Adipocyte (in vitro differentiated cells): ENCODE results near the gene COL2A1.
"Not testable (repeated sequence)": the region's sequence is repeated elsewhere in the genome, so short reads cannot be mapped to it uniquely, and the experiment has no call there.

ENCODE experiments used
- DNase-seq: peaks from one replicate; pipeline ENCODE4 v3.0.0-alpha.2; 2015; ENCODE audit warnings: low read depth
- H3K27me3 ChIP-seq: replicated peaks from 2 replicates; pipeline ENCODE4 v1.7.0; 2013; ENCODE audit warnings: mild to moderate bottlenecking, low read length, moderate library complexity; ENCODE audit not compliant: control insufficient read depth, insufficient read depth
- H3K36me3 ChIP-seq: 2 replicates; pipeline ENCODE4 v1.7.0; 2013; ENCODE audit warnings: low read length, mild to moderate bottlenecking, moderate library complexity; ENCODE audit not compliant: control insufficient read depth, insufficient read depth, severe bottlenecking
- H3K4me1 ChIP-seq: 2 replicates; pipeline ENCODE4 v1.7.0; 2013; ENCODE audit warnings: mild to moderate bottlenecking, low read length, moderate library complexity; ENCODE audit not compliant: control insufficient read depth, insufficient read depth
- H3K4me3 ChIP-seq: 2 replicates; pipeline ENCODE4 v1.7.0; 2013; ENCODE audit warnings: mild to moderate bottlenecking, low read length, moderate library complexity
- H3K9ac ChIP-seq: 2 replicates; pipeline ENCODE4 v1.7.0; 2013; ENCODE audit warnings: mild to moderate bottlenecking, low read length, moderate library complexity
- H3K9me3 ChIP-seq: 2 replicates; pipeline ENCODE4 v1.7.0; 2013; ENCODE audit warnings: mild to moderate bottlenecking, low read length, moderate library complexity; ENCODE audit not compliant: control insufficient read depth

COL2A1 gene

DNA sequence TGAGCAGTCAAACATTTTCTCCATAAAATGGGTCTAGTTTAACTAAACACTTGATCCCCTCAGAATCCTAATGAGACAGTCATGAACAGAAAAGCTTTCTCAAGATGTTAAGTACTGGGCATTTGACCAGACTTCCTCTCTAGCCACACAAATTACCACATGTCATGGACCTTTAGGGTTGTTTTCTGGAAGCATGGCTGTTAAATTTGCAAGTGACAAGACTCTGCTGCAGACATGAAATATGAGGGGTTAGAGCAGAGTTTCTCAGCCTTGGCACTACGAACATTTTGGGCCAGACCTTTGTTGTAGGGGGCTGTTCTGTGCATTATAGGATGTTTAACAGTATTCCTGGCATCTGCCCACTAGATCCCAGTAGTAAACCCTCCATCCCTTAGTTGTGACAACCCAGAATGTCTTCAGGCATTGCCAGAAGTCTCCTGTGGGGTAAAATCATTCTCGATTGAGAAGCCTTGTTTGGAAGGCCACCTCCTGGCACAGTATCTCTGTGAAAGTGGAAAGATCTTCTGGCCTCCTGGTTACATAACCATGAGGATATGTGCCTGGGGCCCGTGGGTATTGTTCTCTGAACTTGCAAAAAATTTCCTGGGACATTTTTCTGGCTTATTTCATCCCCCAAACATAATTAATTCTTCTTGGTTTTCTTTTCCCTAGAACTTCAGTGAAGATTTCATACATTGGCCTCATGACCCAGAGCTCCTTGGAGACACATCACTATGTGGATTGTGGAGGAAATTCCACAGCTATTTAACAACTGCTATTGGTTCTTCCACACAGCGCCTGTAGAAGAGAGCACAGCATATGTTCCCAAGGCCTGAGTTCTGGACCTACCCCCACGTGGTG, 36.6 kb downstream of the COL2A1 start:
- peak; percentile 53 for DNase-seq
- Histone ChIP-seq H3K9ac (no peak overlapping the region), H3K4me3 (no peak overlapping the region), H3K4me1 (peaks cover 33% of the 10 kb centered on the region), H3K9me3 (no peaks in the 10 kb centered on the region), H3K27me3 (no peaks in the 10 kb centered on the region), H3K36me3 (no peaks in the 10 kb centered on the region)

DNA sequence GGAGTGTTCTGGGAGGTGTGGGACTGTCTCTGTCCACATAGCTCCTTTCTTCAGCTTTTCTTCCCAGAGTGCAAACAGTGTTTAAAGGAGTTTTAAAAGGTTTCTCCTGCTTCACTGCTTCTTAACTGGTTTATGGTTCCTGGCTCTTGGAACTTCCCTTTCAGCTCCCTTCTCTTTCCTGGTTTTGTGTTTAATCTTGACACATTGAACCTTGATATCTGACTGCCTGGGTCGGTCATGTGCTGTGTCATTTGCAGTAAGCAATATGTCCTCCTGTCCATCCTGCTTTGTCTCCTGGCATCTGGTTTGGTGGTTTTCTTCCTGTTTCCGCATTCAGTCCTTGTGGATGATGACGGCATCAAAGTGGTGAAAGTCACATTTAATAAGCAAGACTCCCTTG, 38.7 kb downstream of the COL2A1 start:
- Histone ChIP-seq H3K9me3 (no peaks in the 10 kb centered on the region), H3K27me3 (peaks cover 2% of the 10 kb centered on the region), H3K9ac (no peak overlapping the region), H3K36me3 (no peaks in the 10 kb centered on the region), H3K4me3 (no peak overlapping the region), H3K4me1 (peaks cover 33% of the 10 kb centered on the region)
- no peak for DNase-seq

DNA sequence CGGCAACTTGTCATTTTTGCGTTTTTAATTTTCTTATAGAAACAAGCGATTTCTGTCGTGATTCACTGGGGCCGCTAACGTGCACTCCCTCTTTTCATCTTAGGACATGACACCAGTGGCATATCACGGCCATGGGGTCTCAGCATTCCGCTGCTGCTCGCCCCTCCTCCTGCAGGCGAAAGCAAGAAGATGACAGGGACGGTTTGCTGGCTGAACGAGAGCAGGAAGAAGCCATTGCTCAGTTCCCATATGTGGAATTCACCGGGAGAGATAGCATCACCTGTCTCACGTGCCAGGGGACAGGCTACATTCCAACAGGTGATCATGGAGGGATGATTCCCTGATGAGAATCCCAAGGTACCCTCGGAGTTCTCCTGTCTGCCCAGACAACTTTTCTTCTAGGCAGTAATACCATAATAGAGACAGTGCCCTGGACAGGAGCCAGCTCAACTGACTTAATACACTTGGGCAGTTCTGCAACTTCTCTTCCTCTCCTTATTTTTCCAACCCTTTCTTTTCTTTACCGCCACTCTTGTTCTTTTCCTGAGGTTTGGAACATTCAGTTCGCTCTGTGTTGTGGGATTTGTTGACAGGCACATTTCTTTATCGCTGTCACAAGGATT, 40.1 kb downstream of the COL2A1 start:
- Histone ChIP-seq H3K27me3 (peaks cover 14% of the 10 kb centered on the region), H3K36me3 (no peaks in the 10 kb centered on the region), H3K9ac (peak overlapping the region; percentile 79), H3K4me3 (peak overlapping the region; percentile 94), H3K9me3 (no peaks in the 10 kb centered on the region), H3K4me1 (peaks cover 33% of the 10 kb centered on the region)
- DNase-seq: no peak

- H3K36me3 ChIP-seq: no peaks in the 10 kb centered on the region
- DNase-seq: peak; percentile 97
- H3K27me3 ChIP-seq: peaks cover 14% of the 10 kb centered on the region
- peak within 1 kb of the TSS; percentile 94 for H3K4me3 ChIP-seq
- peaks cover 29% of the 10 kb centered on the region for H3K4me1 ChIP-seq
- peak within 1 kb of the TSS; percentile 79 for H3K9ac ChIP-seq
- no peaks in the 10 kb centered on the region for H3K9me3 ChIP-seq
These were observed 40.8 kb downstream of the COL2A1 start, which contains the start of gene TMEM106C for GRCh38 chr12:47963340-47964040. TSS of gene TMEM106C (plus strand) at chr12:47963596. CDS start at chr12:47964237, 641 bp downstream.

DNA sequence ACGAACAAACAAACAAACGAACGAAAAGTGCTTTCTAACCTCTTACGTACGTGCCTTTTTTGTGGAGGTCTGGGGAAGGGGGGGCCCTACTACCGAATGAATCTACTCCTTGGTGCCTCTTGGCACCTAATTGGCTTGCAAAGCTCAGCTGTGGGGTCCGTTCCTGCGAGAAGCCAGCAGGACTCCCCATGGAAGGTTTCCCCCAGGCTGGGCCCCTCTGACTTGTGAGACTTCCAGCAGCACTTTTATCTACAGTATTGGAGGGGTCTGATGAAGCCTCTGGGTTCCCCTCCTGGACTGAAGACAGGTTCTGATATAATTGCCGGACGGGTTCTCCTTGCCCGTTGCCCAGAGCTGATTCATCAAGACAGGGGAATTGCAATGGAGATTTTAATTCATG, 42.1 kb downstream of the COL2A1 start:
- H3K4me3 ChIP-seq: no peak overlapping the region
- H3K27me3 ChIP-seq: peaks cover 14% of the 10 kb centered on the region
- peaks cover 16% of the 10 kb centered on the region for H3K4me1 ChIP-seq
- peaks cover 7% of the 10 kb centered on the region for H3K9me3 ChIP-seq
- no peaks in the 10 kb centered on the region for H3K36me3 ChIP-seq
- DNase-seq: no peak
- H3K9ac ChIP-seq: no peak overlapping the region

DNA sequence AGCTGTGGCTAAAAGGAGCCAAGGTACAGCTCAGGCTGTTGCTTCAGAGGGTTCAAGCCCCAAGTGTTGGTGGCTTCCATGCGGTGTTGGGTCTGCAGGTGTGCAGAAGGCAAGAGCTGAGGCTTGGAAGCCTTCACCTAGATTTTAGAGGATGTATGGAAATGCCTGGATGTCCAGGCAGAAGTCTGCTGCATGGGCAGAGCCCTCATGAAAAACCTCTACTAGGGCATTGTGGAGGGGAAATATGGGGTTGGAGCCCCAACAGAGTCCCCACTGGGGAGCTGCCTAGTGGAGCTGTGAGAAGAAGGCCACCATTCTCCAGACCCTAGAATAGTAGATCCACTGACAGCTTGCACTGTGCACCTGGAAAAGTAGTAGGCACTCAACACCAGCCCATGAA, 46.6 kb downstream of the COL2A1 start:
- not testable (repeated sequence) for H3K9ac ChIP-seq, H3K36me3 ChIP-seq, H3K4me1 ChIP-seq, H3K4me3 ChIP-seq, DNase-seq, H3K9me3 ChIP-seq
- H3K27me3 ChIP-seq: peaks cover 28% of the 10 kb centered on the region

DNA sequence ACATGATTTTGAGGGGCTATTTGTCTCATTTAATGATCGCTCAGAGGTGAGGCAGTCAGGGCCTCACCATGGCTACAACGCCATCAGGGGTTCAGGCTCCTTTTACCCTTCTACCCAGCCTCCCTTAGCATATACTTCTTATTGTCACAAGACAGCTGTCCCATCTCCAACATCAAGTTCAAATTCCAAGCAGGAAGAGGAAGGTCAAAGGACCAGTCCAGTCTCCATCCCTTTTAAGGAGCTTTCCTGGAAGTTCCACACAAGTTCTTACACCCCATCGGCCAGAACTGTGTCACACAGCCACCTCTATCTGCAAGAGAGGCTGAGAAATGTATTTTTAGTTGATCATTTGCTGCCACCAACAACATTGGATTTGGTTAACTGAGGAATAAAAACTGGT, 49.2 kb downstream of the COL2A1 start:
- H3K9me3 ChIP-seq: peaks cover 7% of the 10 kb centered on the region
- no peak overlapping the region for H3K4me3 ChIP-seq
- no peaks in the 10 kb centered on the region for H3K4me1 ChIP-seq
- H3K9ac ChIP-seq: no peak overlapping the region
- peaks cover 28% of the 10 kb centered on the region for H3K27me3 ChIP-seq
- DNase-seq: no peak
- H3K36me3 ChIP-seq: no peaks in the 10 kb centered on the region

DNA sequence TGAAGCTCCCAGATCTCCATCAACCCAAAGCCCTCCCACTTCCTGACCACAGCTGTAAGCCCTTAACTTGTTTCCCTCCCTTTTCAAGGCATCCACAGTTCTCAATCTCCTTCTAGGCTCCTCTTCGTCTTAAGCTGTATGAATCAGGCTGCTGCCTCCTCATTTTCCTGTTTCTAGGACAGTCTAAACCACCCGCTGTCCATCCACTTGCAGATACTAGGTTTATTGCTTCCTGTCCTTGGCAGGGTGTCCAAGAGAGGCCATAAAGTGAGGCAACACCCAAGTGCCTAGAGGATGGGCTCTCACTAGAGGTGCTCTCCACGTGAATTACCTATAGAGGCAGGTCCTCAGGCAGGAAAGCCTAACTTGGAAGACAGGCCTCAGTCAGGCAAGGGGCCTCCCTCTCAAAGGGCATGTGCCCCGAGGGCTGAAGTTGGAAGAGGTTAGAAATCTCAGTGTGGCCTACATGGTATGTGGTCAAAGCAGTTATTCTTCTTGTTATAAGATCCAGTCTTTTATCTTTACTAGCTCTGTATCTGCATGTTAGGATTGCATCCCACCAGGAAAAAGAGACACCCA, 49.7 kb downstream of the COL2A1 start:
- no peaks in the 10 kb centered on the region for H3K4me1 ChIP-seq
- H3K4me3 ChIP-seq: no peak overlapping the region
- H3K36me3 ChIP-seq: no peaks in the 10 kb centered on the region
- peaks cover 7% of the 10 kb centered on the region for H3K9me3 ChIP-seq
- peaks cover 23% of the 10 kb centered on the region for H3K27me3 ChIP-seq
- no peak for DNase-seq
- H3K9ac ChIP-seq: no peak overlapping the region

GRCh38 chr12:47954058-47954457, 50.2 kb downstream of the COL2A1 start:
- no peak for DNase-seq
- Histone ChIP-seq H3K36me3 (no peaks in the 10 kb centered on the region), H3K9me3 (peaks cover 7% of the 10 kb centered on the region), H3K4me1 (peaks cover 2% of the 10 kb centered on the region), H3K27me3 (peaks cover 21% of the 10 kb centered on the region), H3K9ac (no peak overlapping the region), H3K4me3 (no peak overlapping the region)

DNA sequence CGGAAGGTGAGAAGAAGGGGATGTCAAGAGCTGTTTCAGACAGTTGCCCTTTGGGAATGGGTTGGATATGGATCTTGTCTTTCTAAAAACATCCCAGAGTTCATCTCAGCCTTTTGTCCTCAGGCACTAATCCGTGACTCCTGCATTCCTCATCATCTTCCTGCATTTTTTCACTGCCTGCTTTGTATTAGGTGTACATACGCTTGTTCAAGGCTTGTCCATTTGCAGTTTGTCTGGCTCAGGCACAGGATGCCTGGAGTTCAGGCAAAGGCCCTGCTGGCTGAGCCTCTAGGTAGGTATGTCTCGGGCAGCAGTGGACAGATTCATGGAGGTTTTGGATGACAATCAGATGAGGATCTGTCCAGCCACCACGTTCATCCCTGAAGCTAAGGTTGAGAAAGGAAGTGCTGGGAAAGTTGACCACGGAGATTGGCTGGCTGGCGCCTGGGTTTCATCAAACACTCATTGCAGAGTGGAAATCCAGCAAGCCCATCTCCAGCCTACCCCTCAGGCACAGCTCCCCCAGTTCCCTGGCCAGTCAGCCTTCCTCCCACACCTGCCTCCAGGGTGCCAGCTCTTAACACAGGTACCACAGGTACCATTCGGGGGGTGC, 53.3 kb downstream of the COL2A1 start:
- H3K9ac ChIP-seq: no peak overlapping the region
- no peak for DNase-seq

More for the DNA sequence above, 53.3 kb downstream of the COL2A1 start:
- Histone ChIP-seq H3K27me3 (peaks cover 21% of the 10 kb centered on the region), H3K4me1 (peaks cover 4% of the 10 kb centered on the region), H3K4me3 (no peak overlapping the region), H3K9me3 (no peaks in the 10 kb centered on the region), H3K36me3 (no peaks in the 10 kb centered on the region)
